ENCODE results near the gene RDH8.

Gene RDH8

DNA sequence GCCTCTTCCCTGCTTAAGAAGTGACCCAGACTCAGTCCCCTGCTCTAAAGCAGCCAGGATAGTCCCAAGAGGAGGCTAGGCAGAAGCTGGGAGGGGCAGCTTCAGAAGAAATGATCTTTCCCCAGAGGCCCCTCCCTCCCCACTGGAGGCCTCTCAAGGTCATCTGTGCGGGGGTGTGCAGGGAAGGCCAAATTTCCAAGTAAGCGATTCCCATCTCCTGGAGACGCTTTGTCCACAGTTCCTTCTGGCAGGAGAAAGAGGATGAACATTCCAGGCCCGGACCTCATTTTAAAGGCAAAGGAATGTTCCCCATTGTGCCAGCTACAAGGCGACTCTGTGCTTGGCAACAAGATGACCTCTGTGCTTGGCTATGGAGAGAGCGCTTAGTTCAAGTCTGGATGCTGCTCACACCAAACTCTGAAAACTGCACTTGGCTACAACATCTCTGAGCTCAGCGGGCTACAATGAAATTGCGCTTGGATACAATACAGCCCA, 26.4 kb upstream of the RDH8 start:
- no peak overlapping the region for H3K4me3 ChIP-seq
- intact Hi-C loops (cut with DNase I; ENCODE audit: low total_unique reads): no loop called here
- peak; percentile 59 to 80 for DNase-seq
- peaks cover 0 to 16% (median 12%) of the 10 kb centered on the region in 4 donors for H3K4me1 ChIP-seq
- H3K9me3 ChIP-seq: no peaks in the 10 kb centered on the region
- H3K36me3 ChIP-seq: no peaks in the 10 kb centered on the region
- TF ChIP-seq, protein P1, sequence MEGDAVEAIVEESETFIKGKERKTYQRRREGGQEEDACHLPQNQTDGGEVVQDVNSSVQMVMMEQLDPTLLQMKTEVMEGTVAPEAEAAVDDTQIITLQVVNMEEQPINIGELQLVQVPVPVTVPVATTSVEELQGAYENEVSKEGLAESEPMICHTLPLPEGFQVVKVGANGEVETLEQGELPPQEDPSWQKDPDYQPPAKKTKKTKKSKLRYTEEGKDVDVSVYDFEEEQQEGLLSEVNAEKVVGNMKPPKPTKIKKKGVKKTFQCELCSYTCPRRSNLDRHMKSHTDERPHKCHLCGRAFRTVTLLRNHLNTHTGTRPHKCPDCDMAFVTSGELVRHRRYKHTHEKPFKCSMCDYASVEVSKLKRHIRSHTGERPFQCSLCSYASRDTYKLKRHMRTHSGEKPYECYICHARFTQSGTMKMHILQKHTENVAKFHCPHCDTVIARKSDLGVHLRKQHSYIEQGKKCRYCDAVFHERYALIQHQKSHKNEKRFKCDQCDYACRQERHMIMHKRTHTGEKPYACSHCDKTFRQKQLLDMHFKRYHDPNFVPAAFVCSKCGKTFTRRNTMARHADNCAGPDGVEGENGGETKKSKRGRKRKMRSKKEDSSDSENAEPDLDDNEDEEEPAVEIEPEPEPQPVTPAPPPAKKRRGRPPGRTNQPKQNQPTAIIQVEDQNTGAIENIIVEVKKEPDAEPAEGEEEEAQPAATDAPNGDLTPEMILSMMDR (IDR thresholded peaks at IDR 0.05): no peak
- H3K27ac ChIP-seq: peak overlapping the region; percentile 41 to 53
- no peaks in the 10 kb centered on the region for H3K27me3 ChIP-seq

- intact Hi-C loops (cut with DNase I; ENCODE audit: low total_unique reads): no loop called here
- Histone ChIP-seq H3K9me3 (no peaks in the 10 kb centered on the region), H3K27ac (no peak overlapping the region), H3K4me3 (no peak overlapping the region), H3K4me1 (peaks cover 0 to 16% (median 12%) of the 10 kb centered on the region in 4 donors), H3K36me3 (no peaks in the 10 kb centered on the region), H3K27me3 (no peaks in the 10 kb centered on the region)
- TF ChIP-seq, protein P1 (IDR thresholded peaks at IDR 0.05): no peak
- no peak for DNase-seq
Observed at GRCh38 chr19:9989504-9989903, 23.8 kb upstream of the RDH8 start.

DNA sequence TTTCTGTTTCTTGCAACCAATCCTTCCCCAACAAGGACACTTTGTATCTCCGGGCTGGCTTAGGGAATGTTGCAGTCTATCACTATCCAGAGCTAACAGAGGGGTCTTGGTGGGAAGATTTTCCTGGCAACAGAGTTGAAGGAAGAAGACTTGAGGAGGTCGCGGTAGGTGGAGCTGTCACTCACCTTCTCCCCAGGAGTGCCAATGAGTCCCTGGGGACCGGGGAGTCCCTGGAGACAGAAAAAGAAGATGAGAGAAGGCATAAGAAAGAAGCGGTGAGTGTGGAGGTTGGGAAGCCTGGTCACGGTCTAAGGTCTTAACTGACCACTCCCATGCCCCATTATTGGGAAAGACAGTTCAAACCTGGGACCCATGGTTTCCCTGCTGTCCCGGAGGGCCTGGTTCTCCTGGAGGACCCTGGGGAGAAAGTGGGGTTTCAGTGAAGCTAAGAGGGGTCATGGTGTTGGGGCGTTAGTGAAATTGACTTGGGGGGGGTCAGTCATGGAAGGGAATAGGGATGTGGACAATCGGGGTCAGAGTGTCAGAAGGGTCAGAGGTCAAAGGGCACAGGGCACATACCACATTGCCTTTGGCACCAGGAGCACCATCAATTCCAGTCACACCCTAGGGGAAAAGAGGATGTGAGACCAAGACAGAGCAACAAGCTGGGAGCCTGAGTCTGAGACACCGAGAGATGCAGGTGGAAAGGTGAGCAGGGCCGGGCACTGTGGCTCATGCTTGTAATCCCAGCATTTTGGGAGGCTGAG, 21.7 kb upstream of the RDH8 start:
- peaks cover 0 to 4% (median 0%) of the 10 kb centered on the region in 3 donors for H3K36me3 ChIP-seq
- TF ChIP-seq, protein P1 (IDR thresholded peaks at IDR 0.05): no peak
- DNase-seq: no peak

GRCh38 chr19:9995084-9995483, 18.2 kb upstream of the RDH8 start:
- no peak overlapping the region for H3K4me3 ChIP-seq
- no peaks in the 10 kb centered on the region for H3K9me3 ChIP-seq
- DNase-seq: no peak
- no peak overlapping the region for H3K27ac ChIP-seq
- TF ChIP-seq, protein P1 (IDR thresholded peaks at IDR 0.05): no peak
- intact Hi-C loops (cut with DNase I; ENCODE audit: low total_unique reads): no loop called here
- H3K36me3 ChIP-seq: peaks cover 0 to 4% (median 0%) of the 10 kb centered on the region in 3 donors
- H3K27me3 ChIP-seq: no peaks in the 10 kb centered on the region
- H3K4me1 ChIP-seq: no peaks in the 10 kb centered on the region

More for the DNA sequence above, 21.7 kb upstream of the RDH8 start:
- H3K27ac ChIP-seq: no peak overlapping the region
- no peak overlapping the region for H3K4me3 ChIP-seq
- H3K27me3 ChIP-seq: no peaks in the 10 kb centered on the region
- intact Hi-C loops (cut with DNase I; ENCODE audit: low total_unique reads): loop anchor here (5.0 kb wide), 1 partner anchor 419 kb away; no protein-coding TSS in a partner anchor
- H3K4me1 ChIP-seq: peaks cover 0 to 11% (median 6%) of the 10 kb centered on the region in 4 donors
- H3K9me3 ChIP-seq: no peaks in the 10 kb centered on the region

GRCh38 chr19:9995999-9996398, 17.3 kb upstream of the RDH8 start:
- Histone ChIP-seq H3K27me3 (no peaks in the 10 kb centered on the region), H3K27ac (no peak overlapping the region), H3K4me1 (no peaks in the 10 kb centered on the region), H3K9me3 (no peaks in the 10 kb centered on the region), H3K4me3 (no peak overlapping the region), H3K36me3 (peaks cover 0 to 4% (median 0%) of the 10 kb centered on the region in 3 donors)
- no peak for DNase-seq
- intact Hi-C loops (cut with DNase I; ENCODE audit: low total_unique reads): no loop called here
- TF ChIP-seq, protein P1 (IDR thresholded peaks at IDR 0.05): no peak
